DND-41 (cell line): Measurements from ENCODE around the gene OXNAD1.

Source experiments
- EZH2 ChIP-seq: IDR thresholded peaks from 3 replicates; pipeline ENCODE4 v1.6.1; 2012; ENCODE audit warnings: borderline replicate concordance, low read depth, mild to moderate bottlenecking, moderate library complexity, low read length, inconsistent platforms; ENCODE audit not compliant: severe bottlenecking
- TF ChIP-seq, protein P1 (sequence below): IDR thresholded peaks from 2 replicates; pipeline ENCODE4 v1.5.1; 2012; ENCODE audit warnings: borderline replicate concordance, low read length, moderate library complexity, mild to moderate bottlenecking; ENCODE audit not compliant: poor library complexity, severe bottlenecking; ENCODE audit errors: extremely low read depth

- TF ChIP-seq EZH2: no peak
- TF ChIP-seq, protein P1, sequence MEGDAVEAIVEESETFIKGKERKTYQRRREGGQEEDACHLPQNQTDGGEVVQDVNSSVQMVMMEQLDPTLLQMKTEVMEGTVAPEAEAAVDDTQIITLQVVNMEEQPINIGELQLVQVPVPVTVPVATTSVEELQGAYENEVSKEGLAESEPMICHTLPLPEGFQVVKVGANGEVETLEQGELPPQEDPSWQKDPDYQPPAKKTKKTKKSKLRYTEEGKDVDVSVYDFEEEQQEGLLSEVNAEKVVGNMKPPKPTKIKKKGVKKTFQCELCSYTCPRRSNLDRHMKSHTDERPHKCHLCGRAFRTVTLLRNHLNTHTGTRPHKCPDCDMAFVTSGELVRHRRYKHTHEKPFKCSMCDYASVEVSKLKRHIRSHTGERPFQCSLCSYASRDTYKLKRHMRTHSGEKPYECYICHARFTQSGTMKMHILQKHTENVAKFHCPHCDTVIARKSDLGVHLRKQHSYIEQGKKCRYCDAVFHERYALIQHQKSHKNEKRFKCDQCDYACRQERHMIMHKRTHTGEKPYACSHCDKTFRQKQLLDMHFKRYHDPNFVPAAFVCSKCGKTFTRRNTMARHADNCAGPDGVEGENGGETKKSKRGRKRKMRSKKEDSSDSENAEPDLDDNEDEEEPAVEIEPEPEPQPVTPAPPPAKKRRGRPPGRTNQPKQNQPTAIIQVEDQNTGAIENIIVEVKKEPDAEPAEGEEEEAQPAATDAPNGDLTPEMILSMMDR: no peak
These were observed 69.9 kb downstream of the OXNAD1 start for GRCh38 chr3:16334909-16335308.
